Endothelial cell of umbilical vein (primary cell): Measurements from ENCODE around the gene FOXK1. TPM values are rescaled to one million over a fixed set of nuclear protein-coding genes. Genes with fewer than 3 reads are reported as not detected.

Source experiments
- BruUV-seq: library from RNA; stranded (reverse); fragments of 400-500 nt; replicated peaks from 2 replicates; lab custom pipeline; 2021; lab: Mats Ljungman, UMichigan
- CTCF ChIA-PET: fragments of 300-600, 350-600 bp; sonication (Branson Sonifier 250); formaldehyde crosslinking; loops from one replicate; lab custom pipeline; 2021; ENCODE audit warnings: antibody characterized with exemption, inconsistent platforms; lab: Charles Lee
- POLR2A ChIA-PET: fragments of 300-600, 350-600 bp; sonication (Branson Sonifier 250); formaldehyde crosslinking; loops from one replicate; lab custom pipeline; 2021; ENCODE audit warnings: antibody characterized with exemption, inconsistent platforms; lab: Charles Lee
- DNase-seq: peaks from one replicate; pipeline ENCODE4 v3.0.0-alpha.2; 2011; ENCODE audit warnings: low read depth, low spot score
- FAIRE-seq: peaks from 2 replicates; lab custom pipeline; 2011; peaks lifted over from hg19 to GRCh38; lab: Jason Lieb, UNC
- H2AFZ ChIP-seq: 2 replicates; pipeline ENCODE4 v1.6.0; 2012; ENCODE audit warnings: low read depth, low read length, control low read depth, inconsistent platforms
- H3K27ac ChIP-seq: 2 replicates; pipeline ENCODE4 v1.5.1; 2011; ENCODE audit warnings: low read depth, mild to moderate bottlenecking, control low read depth, low read length, moderate library complexity; ENCODE audit not compliant: insufficient read depth
- H3K27me3 ChIP-seq, 2 experiments: 2 replicates each; pipeline versions ENCODE4 v1.6.0 to v1.6.1; 2011; ENCODE audit warnings: low read length in 2 of 2, mixed read lengths in 1 of 2; ENCODE audit not compliant: control insufficient read depth in 2 of 2, insufficient read depth in 2 of 2
- H3K36me3 ChIP-seq, 2 experiments: 2 replicates in 1 of 2; 3 replicates in 1 of 2; pipeline ENCODE4 v1.5.1; 2011; ENCODE audit warnings: low read length in 2 of 2, mild to moderate bottlenecking in 1 of 2, moderate library complexity in 1 of 2; ENCODE audit not compliant: control insufficient read depth in 2 of 2, insufficient read depth in 2 of 2; ENCODE audit errors: extremely low read depth in 1 of 2
- H3K4me1 ChIP-seq: 3 replicates; pipeline ENCODE4 v1.5.1; 2011; ENCODE audit warnings: mild to moderate bottlenecking, low read length; ENCODE audit not compliant: control insufficient read depth, insufficient read depth; ENCODE audit errors: extremely low read depth
- H3K4me2 ChIP-seq: 2 replicates; pipeline ENCODE4 v1.6.1; 2011; ENCODE audit warnings: low read length, control low read depth, mixed read lengths; ENCODE audit not compliant: insufficient read depth
- H3K4me3 ChIP-seq, 3 experiments: fragments of 200-600 bp in 1 of 3; sonication (generic), shearing (Covaris generic) in 1 of 3; replicated peaks in 1 of 3; 2 replicates each; pipeline ENCODE4 v1.5.1; 2011 to 2016; ENCODE audit warnings: control low read depth in 3 of 3, low read length in 3 of 3, mild to moderate bottlenecking in 2 of 3, inconsistent platforms in 1 of 3, low read depth in 1 of 3, moderate library complexity in 1 of 3; ENCODE audit not compliant: insufficient read depth in 1 of 3
- H3K79me2 ChIP-seq: 2 replicates; pipeline ENCODE4 v1.6.0; 2012; ENCODE audit warnings: low read length, inconsistent platforms; ENCODE audit not compliant: control insufficient read depth, insufficient read depth
- H3K9ac ChIP-seq: replicated peaks from 2 replicates; pipeline ENCODE3; 2011; ENCODE audit warnings: low read length, control low read depth; ENCODE audit not compliant: insufficient read depth; ENCODE audit errors: extremely low read depth
- H3K9me1 ChIP-seq: replicated peaks from 3 replicates; pipeline ENCODE4 v1.6.0; 2011; ENCODE audit warnings: mild to moderate bottlenecking, low read length; ENCODE audit not compliant: control insufficient read depth, insufficient read depth; ENCODE audit errors: extremely low read depth
- H3K9me3 ChIP-seq: replicated peaks from 2 replicates; pipeline ENCODE4 v1.5.1; 2012; ENCODE audit warnings: low read length, inconsistent platforms; ENCODE audit not compliant: control insufficient read depth, insufficient read depth
- H4K20me1 ChIP-seq: replicated peaks from 2 replicates; pipeline ENCODE3; 2011; ENCODE audit warnings: mild to moderate bottlenecking, low read length; ENCODE audit not compliant: control insufficient read depth, insufficient read depth; ENCODE audit errors: extremely low read depth
- CTCF ChIP-seq, 2 donors: IDR thresholded peaks; 1 replicate in 1 of 2; 2 replicates in 1 of 2; pipeline ENCODE4 v1.5.1; 2011; ENCODE audit warnings: low read length in 2 of 2, mild to moderate bottlenecking in 2 of 2, moderate library complexity in 2 of 2, control low read depth in 1 of 2, inconsistent platforms in 1 of 2, low read depth in 1 of 2; ENCODE audit not compliant: insufficient read depth in 1 of 2; ENCODE audit errors: extremely low read depth in 1 of 2
- EZH2 ChIP-seq: IDR thresholded peaks from 2 replicates; pipeline ENCODE4 v1.6.1; 2012; ENCODE audit warnings: borderline replicate concordance, low read depth, mild to moderate bottlenecking, moderate library complexity, low read length, inconsistent platforms; ENCODE audit not compliant: severe bottlenecking
- FOS ChIP-seq: IDR thresholded peaks from 2 replicates; pipeline ENCODE4 v1.6.1; 2011; ENCODE audit warnings: mild to moderate bottlenecking, low read length, moderate library complexity, borderline replicate concordance; ENCODE audit not compliant: insufficient read depth
- GATA2 ChIP-seq: IDR thresholded peaks from 2 replicates; pipeline ENCODE4 v1.7.0; 2011; ENCODE audit warnings: low read depth, mild to moderate bottlenecking, moderate library complexity, mixed read lengths, low read length; ENCODE audit not compliant: insufficient read length, insufficient read depth
- JUN ChIP-seq: IDR thresholded peaks from 2 replicates; pipeline ENCODE4 v1.6.1; 2011; ENCODE audit warnings: borderline replicate concordance, low read depth; ENCODE audit not compliant: insufficient read length, insufficient read depth
- MAX ChIP-seq: IDR thresholded peaks from 2 replicates; pipeline ENCODE4 v1.6.1; 2011; ENCODE audit not compliant: insufficient read depth, insufficient read length
- MYC ChIP-seq: IDR thresholded peaks from one replicate; pipeline ENCODE4 v1.6.1; 2011; ENCODE audit warnings: mild to moderate bottlenecking, low read depth, low read length
- POLR2A ChIP-seq: IDR thresholded peaks from 2 replicates; pipeline ENCODE4 v1.6.1; 2012; ENCODE audit warnings: low read depth, mild to moderate bottlenecking, control low read depth, low read length
- POLR2AphosphoS5 ChIP-seq: IDR thresholded peaks from 2 replicates; pipeline ENCODE4 v1.6.1; 2012; ENCODE audit warnings: low read depth, mild to moderate bottlenecking, control low read depth, low read length, moderate library complexity; ENCODE audit not compliant: insufficient read depth
- dilution Hi-C: fragments of 300-500 bp; cut with MboI; formaldehyde crosslinking; loops from one replicate; pipeline ENCODE4 v1.15.0; 2019; ENCODE audit warnings: low sequenced_read_pairs; ENCODE audit not compliant: extremely low pct_ligation_motif_present
- intact Hi-C: fragments of 100-400 bp; cut with micrococcal nuclease; formaldehyde crosslinking; loops from one replicate; pipeline ENCODE4 v1.10.0; 2022
- polyA plus RNA-seq, 4 experiments: library from polyadenylated mRNA; depleted of rRNA in 3 of 4; stranded (reverse) in 3 of 4; unstranded in 1 of 4; fragments of >200 nt; gene quantifications; 2 replicates each; pipeline versions ENCODE4 v1.2.1 to v1.2.3, GENCODE V29; 2011 to 2012; ENCODE audit warnings: missing spikeins in 1 of 4
- total RNA-seq: library from RNA; stranded (reverse); gene quantifications from 2 replicates; pipeline ENCODE4 v1.2.3, GENCODE V29; 2021

Gene FOXK1
- total and polyA plus RNA-seq, 2 donors (not counting 3 experiments of a cell fraction or from before 2014, with no cell fraction given): 8.0 to 52.1 TPM

GRCh38 chr7:4772306-4772705 is 90.2 kb downstream of the FOXK1 start:
- DNase-seq: no peak
- no peak for TF ChIP-seq MYC
- TF ChIP-seq MAX: no peak
- TF ChIP-seq POLR2A: no peak
- no peak for TF ChIP-seq FOS
- no peak for TF ChIP-seq CTCF (IDR thresholded peaks at IDR 0.05; ENCODE audit: extremely low read depth in 1 of 2, insufficient read depth in 1 of 2, low read depth in 1 of 2, low read length in 2 of 2)
- no peak for TF ChIP-seq POLR2AphosphoS5
- TF ChIP-seq GATA2: no peak
- no peak for TF ChIP-seq JUN
- no peak for TF ChIP-seq EZH2
- H3K27ac ChIP-seq: no peak overlapping the region
- peaks cover 2% of the 10 kb centered on the region in 2 experiments for H3K36me3 ChIP-seq
- H3K9ac ChIP-seq: no peak overlapping the region
- no peak overlapping the region for H3K4me3 ChIP-seq
- no TSS peak for BruUV-seq
- no peaks in the 10 kb centered on the region for H3K9me3 ChIP-seq
- H3K9me1 ChIP-seq: no peaks in the 10 kb centered on the region
- H3K27me3 ChIP-seq: no peaks in the 10 kb centered on the region
- peaks cover 14% of the 10 kb centered on the region for H3K79me2 ChIP-seq
- H2AFZ ChIP-seq: no peak overlapping the region
- POLR2A ChIA-PET: no interaction called here
- peaks cover 20% of the 10 kb centered on the region for H3K4me1 ChIP-seq
- intact Hi-C loops (no loop called here), dilution Hi-C loops (no loop called here)
- CTCF ChIA-PET: no interaction called here
- no peaks in the 10 kb centered on the region for H4K20me1 ChIP-seq
- H3K4me2 ChIP-seq: no peak overlapping the region
- no peak for FAIRE-seq
